Fibroblast of upper back skin (primary cell): ENCODE data around the gene DPAGT1.

Source experiments
- DNase-seq: peaks from one replicate; pipeline ENCODE4 v3.0.0-alpha.2; 2013

The DPAGT1 gene

DNA sequence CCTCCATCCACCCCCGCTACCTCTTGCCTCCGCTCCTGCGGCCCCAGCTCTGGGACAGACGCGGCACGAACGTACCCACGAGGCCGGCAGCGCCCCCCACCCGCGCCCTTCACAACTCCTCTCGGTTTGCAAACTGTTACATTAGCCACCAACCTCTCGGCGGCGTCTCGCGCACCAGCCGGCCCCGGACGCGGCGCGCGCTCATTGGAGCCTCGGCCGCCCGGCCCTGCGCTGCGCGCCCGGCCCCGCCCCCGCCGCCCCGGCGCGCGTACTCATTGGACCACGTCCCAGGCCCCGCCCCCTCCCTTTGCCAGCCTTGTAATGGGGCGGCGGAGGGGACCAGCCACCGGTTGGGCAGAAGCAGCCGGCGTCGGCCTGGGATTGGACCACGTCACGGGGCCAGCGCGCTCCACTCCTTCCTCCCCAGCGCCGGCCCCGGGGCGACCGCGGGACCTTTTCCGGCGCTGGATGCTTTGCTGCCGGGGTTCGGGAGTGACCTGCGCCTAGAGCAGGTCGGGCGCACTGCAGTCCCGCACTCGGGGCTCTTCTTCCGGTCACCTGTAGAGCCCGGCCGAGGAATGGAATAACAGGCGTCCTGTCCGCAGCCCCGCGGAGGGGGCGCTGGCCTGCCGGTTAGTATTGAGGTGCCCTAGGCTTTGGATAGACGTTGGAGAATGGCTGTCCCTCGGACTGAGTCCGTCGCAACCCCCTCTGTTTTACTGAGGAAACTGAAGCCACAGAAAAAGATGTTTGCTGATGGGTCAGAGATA, 44.5 kb downstream of the DPAGT1 start, which contains the start of gene HYOU1:
HYOU1 (minus strand) TSS at position 206 of the 770 bp plus-strand sequence. CDS start 1,045 bp downstream, outside the sequence.
- DNase-seq = peak; percentile 96

DNA sequence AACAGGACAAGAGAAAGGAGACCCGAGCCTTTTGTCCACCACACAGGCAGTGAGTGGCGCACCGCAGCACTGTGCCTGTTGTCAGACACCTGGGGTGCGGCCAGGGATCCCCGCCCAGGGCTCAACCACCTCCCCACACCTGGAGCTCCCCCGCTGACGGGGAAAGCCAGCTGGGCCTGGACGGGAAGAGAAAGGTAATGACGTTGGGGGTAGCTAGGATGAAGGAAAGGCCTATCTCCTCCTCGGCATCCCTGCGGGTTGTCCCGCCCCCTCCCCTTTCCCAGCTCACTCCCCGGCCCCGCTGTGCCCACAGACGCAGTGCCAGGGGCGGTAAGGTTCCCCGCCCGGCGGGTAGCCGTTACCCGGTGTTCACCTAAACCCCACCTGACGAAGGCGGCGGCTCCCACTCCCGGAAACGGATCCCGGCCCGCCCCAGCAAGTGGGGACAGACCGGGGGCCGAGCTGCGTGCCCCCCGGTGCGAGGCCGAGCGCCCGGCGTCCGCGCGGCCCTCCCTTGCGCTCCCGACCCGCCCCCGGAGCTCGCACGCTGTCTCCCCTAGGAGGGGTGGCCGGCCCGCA, 45.1 kb downstream of the DPAGT1 start:
- DNase-seq = no peak

DNA sequence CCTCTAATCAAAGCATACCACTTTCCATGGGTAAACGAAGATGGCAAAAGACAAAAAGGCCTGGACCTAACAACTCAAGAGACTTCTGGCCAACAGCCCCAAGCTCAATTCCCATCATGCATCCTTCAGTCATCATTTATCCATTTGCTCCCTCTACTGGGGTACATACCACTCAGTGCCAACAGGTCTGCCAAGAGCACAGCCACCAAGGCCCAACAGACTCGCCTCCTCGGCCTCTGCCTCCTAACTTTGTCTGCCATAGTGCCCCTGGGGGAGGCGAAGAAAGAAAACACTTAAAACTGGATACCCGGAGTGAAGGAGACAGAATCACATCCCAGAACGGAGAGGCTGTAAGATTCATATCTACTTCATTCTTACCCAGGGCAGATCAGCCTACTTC, 45.8 kb downstream of the DPAGT1 start:
- DNase-seq = peak; percentile 27

DNA sequence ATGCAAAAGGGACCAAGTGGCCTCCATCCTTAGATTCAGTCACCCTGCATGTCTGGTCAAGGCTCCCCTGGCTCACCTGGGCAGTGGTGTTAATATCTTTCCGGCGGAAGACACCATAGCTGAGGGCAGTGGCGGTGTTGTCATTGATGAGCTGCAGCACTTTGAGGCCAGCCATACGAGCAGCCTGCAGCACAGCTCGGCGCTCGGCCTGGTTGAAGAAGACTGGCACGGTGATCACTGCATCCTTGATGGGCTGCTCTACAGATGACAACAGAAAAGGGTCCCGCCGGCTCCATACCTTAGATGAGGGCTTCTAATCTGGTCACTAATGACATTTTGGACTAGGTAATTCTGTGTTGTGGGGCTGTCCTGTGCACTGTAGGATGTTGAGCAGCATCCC, 47.2 kb downstream of the DPAGT1 start:
- no peak for DNase-seq

DNA sequence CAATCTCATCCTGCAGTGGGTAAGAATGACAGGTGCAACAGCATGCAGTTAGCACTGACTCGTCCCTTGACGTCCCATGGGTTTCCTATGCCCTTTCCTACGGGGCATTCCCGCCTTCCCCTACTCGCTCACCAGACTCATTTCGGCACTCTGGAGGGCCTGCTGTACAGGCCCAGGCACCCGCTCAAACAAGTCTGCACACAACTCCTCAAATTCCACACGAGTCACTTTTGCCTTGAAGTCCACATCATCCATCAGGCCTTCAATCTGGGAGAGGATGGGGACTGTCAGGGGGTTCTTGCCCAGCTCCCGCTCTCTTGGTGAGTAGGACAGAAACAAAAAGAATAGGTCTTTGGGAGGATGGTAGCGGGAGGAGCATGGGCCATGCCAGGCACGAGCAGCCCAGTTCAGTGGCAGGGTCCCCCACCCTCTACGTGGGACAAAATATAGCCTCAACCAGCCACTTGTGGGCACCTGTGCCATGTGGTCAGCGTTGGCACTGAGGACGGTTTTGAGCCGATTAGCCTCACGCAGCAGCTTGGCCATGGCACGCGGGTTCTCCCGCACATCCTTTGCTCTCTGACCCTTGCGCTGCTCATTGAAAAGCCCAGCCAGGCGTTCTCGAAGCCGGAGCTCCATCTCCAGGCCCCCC, 49.4 kb downstream of the DPAGT1 start:
- no peak for DNase-seq

DNA sequence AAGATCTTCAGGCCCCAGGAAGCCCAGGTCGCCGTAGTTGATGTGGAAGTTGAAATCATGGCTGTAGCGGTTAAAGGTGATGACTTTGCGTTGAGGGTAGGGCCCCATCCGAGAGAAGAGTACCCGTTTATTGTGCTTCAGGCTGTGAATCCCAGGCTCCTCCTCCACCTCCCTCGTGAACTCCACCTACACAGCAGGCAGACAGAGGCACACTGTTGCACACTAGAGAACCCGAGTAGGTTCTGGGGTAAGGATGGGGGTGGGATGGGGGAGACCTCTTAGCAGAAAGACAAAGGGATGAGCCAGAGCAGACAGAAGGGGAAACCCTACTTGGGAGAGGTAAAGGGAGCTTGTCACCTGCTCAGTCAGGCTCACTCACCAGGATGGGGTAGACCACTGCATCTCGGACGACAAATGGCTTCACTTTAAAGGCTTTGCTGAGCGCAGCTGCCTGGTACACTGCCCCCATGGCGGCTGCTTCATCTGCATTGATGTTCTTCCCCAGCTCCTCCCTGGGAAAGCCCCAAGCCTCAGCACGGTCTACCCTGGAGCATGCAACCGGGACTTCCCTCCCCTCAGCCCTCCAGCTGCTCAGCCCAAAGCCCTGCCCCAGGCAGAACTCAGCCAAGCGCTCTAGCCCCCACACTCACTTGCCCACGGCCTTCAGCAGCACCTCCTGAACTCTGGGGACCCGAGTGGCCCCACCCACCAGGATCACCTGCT, 50.1 kb downstream of the DPAGT1 start:
- no peak for DNase-seq

DNA sequence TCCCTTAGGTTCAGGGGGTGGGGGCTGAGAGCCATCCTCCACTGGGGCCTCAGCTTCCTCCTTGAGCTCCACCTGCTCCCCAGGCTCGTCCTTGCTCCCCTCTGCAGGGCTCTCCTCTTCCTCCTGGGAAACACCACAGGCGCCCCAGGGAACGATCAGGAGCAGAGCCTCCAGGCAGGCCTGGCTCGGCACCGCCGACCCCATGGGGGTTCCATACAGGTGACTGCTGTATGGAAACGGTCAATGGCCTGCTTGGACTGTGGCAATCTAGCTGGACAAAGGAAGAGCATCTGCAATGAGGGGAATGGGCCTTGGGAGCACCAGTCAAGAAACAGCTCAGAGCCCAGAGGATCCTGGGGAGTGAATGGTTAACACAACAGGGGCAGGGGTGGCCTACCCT, 52.6 kb downstream of the DPAGT1 start:
- DNase-seq = no peak

DNA sequence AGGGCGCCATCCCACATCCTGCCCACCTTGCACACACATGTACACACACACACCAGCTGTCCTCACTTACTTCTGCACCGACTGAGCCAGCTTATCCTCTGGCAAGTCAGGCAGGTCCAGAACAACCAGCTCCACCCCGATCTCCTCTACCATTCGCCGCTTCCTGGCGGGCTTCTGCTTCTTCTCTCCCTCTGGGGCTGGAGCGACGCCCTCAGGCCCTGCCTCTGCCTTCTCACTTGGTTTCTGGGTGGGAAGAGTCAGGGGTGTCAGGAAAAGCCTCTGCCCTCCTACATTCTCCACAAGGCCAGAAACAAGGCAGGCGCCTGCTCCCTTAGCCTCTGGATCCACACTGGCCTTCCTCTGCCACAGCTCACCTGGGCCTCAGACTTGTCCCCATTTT, 53.0 kb downstream of the DPAGT1 start:
- no peak for DNase-seq

DNA sequence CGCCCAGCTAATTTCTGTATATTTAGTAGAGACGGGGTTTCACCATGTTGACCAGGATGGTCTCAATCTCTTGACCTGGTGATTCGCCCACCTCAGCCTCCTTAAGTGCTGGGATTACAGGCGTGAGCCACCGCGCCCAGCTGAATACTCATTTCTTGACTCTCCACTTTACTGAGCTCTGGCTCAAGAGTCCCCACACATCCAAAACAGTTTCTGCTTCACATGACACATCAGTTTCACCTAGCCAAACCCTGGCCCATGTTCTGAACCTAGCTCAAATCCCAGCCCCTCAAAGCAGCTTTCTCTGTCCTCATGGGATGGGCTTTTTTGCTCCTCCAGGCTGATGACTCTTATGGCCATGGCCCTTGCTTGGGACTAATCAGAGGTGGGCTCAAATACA, 54.4 kb downstream of the DPAGT1 start:
- no peak for DNase-seq
